ENCODE data around the gene XXYLT1. TPM values are rescaled to one million over a fixed set of nuclear protein-coding genes. Genes with fewer than 3 reads are reported as not detected.
A peak's percentile ranks its signal among the peaks of the same experiment; 100 is the strongest.

Gene XXYLT1
- total and polyA plus RNA-seq, 10 of the 15 experiments (the other 5 are each of a cell fraction or from before 2014, with no cell fraction given) = 1.2 to 14.2 (median 9.3) TPM

DNA sequence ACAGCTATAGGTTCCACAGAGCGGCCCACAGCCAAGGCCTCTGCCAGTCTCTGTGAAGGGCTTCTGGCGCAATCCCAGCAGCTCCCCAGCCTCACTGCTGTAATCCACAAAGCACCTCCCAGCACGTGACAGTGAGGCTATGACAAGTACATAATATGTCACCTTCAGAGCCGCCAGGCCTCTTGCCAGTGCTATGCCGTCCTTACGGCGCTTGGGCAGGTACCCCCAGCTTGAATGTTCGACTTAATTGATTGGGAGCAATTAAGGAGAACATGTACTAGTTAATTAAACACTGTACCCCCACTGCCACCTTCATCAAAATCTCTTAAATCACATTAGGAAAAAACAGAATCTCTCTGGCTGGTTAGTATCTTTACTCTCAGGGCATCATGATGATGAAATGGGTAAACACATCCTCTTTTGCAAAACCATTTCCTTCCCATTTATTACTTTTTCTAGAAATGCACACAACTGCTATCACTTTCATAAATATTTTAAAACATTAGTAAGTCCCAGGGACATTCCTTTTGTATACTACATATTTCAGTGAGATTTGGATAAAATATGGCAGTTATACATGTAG is 169.9 kb downstream of the XXYLT1 start:
- Histone ChIP-seq H3K27ac (ENCODE audit: control insufficient read depth, insufficient read depth) (peak overlapping the region; percentile 43), H3K79me2 (ENCODE audit: control insufficient read depth, insufficient read depth, low read length) (no peaks in the 10 kb centered on the region), H4K20me1 (ENCODE audit: control insufficient read depth, insufficient read depth) (no peaks in the 10 kb centered on the region), H3K4me2 (ENCODE audit: control insufficient read depth, insufficient read depth) (peak overlapping the region; percentile 80), H3K4me1 (ENCODE audit: control insufficient read depth, insufficient read depth, low read length) (peaks cover 28% of the 10 kb centered on the region), H3K36me3 (ENCODE audit: control insufficient read depth in 2 of 2, insufficient read depth in 2 of 2, low read length in 1 of 2) (no peaks in the 10 kb centered on the region), H3K4me3 (no peak overlapping the region), H2AFZ (ENCODE audit: control insufficient read depth, low read depth, low read length) (peak overlapping the region; percentile 69), H3K27me3 (replicated peaks in 1 of 2; ENCODE audit: control insufficient read depth in 2 of 2, insufficient read depth in 2 of 2, low read length in 1 of 2) (no peaks in the 10 kb centered on the region), H3K9ac (ENCODE audit: control insufficient read depth, insufficient read depth, low read length) (peak overlapping the region; percentile 45; the same call in 1 of the 2 replicates), H3K9me3 (replicated peaks; ENCODE audit: control insufficient read depth, insufficient read depth, low read length) (no peaks in the 10 kb centered on the region)
- BruUV-seq (replicated peaks) = no TSS peak
- ChIA-PET CTCF (interaction anchor here (1.0 to 1.9 kb wide), 4 partner anchors 99 to 430 kb away, joined by 3 to 13 read pairs (median 3); no protein-coding TSS in a partner anchor), POLR2A (no interaction called here), SMC1A (ENCODE audit: uncharacterized antibody, unreplicated experiment) (interaction anchor here (0.8 to 1.2 kb wide), 3 partner anchors 27 to 419 kb away, joined by 3 read pairs; no protein-coding TSS in a partner anchor), RAD21 (ENCODE audit: unreplicated experiment) (interaction anchor here (1.0 to 2.0 kb wide), 3 partner anchors 29 to 419 kb away, joined by 3 to 8 read pairs (median 3); no protein-coding TSS in a partner anchor)
- TF ChIP-seq CREB1 (IDR thresholded peaks at IDR 0.05; ENCODE audit: low read depth) = peak; percentile 77
- TF ChIP-seq, protein P1, sequence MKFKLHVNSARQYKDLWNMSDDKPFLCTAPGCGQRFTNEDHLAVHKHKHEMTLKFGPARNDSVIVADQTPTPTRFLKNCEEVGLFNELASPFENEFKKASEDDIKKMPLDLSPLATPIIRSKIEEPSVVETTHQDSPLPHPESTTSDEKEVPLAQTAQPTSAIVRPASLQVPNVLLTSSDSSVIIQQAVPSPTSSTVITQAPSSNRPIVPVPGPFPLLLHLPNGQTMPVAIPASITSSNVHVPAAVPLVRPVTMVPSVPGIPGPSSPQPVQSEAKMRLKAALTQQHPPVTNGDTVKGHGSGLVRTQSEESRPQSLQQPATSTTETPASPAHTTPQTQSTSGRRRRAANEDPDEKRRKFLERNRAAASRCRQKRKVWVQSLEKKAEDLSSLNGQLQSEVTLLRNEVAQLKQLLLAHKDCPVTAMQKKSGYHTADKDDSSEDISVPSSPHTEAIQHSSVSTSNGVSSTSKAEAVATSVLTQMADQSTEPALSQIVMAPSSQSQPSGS (IDR thresholded peaks at IDR 0.05; ENCODE audit: low read length) = peak; percentile 54; the same call in 1 of the 2 replicates
- TF ChIP-seq, protein P2, sequence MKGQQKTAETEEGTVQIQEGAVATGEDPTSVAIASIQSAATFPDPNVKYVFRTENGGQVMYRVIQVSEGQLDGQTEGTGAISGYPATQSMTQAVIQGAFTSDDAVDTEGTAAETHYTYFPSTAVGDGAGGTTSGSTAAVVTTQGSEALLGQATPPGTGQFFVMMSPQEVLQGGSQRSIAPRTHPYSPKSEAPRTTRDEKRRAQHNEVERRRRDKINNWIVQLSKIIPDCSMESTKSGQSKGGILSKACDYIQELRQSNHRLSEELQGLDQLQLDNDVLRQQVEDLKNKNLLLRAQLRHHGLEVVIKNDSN (IDR thresholded peaks at IDR 0.05; ENCODE audit: borderline replicate concordance, extremely low read length, insufficient read depth, low read depth, low read length) = peak; percentile 72
- peak; percentile 69; the same call in 1 of the 2 replicates for TF ChIP-seq RUNX3 (IDR thresholded peaks at IDR 0.05; ENCODE audit: low read length)
- TF ChIP-seq WRNIP1 (IDR thresholded peaks at IDR 0.05; ENCODE audit: borderline replicate concordance, low read depth, low read length) = no peak
- no peak for TF ChIP-seq SIX5 (IDR thresholded peaks at IDR 0.05; ENCODE audit: low read depth, low read length, severe bottlenecking)
- peak; percentile 89; the same call in 1 of the 2 replicates for TF ChIP-seq NFIC (IDR thresholded peaks at IDR 0.05; ENCODE audit: low read depth, low read length)
- peak; percentile 46; the same call in 1 of the 2 replicates for TF ChIP-seq SPI1 (IDR thresholded peaks at IDR 0.05; ENCODE audit: borderline replicate concordance, insufficient read depth, low read depth, low read length)
- TF ChIP-seq MEF2A (IDR thresholded peaks at IDR 0.05; ENCODE audit: insufficient read depth, low read depth, low read length) = 0 out of 2 replicates have a peak, but pooled peaks have one; percentile 35
- TF ChIP-seq EED (IDR thresholded peaks at IDR 0.05; ENCODE audit: low read depth) = 0 out of 2 replicates have a peak, but pooled peaks have one; percentile 17
- no peak for TF ChIP-seq KAT2A (conservative IDR thresholded peaks at IDR 0.05; ENCODE audit: control insufficient read depth, low read depth, low read length)
- peak; percentile 25 to 60; a peak in 1 of 4 replicates for TF ChIP-seq BHLHE40 (IDR thresholded peaks at IDR 0.05; ENCODE audit: borderline replicate concordance in 1 of 2, low read depth in 2 of 2, low read length in 1 of 2)
- TF ChIP-seq FOXM1 (IDR thresholded peaks at IDR 0.05; ENCODE audit: low read depth, low read length) = peak; percentile 64; the same call in 1 of the 2 replicates
- peak; percentile 51; the same call in 1 of the 2 replicates for TF ChIP-seq CREM (IDR thresholded peaks at IDR 0.05; ENCODE audit: low read depth)
- 55% methylated on average over 8 of the region's 8 CpGs for WGBS (ENCODE audit: insufficient coverage, insufficient replicate concordance, low lambda C conversion rate, missing lambda C conversion rate)
- no peak for DNase-seq (ENCODE audit: low read depth, low spot score)
- in situ Hi-C loops (cut with MboI) (no loop called here), intact Hi-C loops (cut with micrococcal nuclease; ENCODE audit: unreplicated experiment) (no loop called here)
- FAIRE-seq = no peak
- peak; percentile 68 for ATAC-seq
